Activated CD4-positive, CD25-positive, alpha-beta regulatory T cell (primary cell): ENCODE measurements around the gene EEF1A2.
A peak's percentile ranks its signal among the peaks of the same experiment; 100 is the strongest.

Experiments
- DNase-seq, 4 experiments: peaks; one replicate each; lab custom pipeline; 2025; lab: John Stamatoyannopoulos, UW

Gene EEF1A2

DNA sequence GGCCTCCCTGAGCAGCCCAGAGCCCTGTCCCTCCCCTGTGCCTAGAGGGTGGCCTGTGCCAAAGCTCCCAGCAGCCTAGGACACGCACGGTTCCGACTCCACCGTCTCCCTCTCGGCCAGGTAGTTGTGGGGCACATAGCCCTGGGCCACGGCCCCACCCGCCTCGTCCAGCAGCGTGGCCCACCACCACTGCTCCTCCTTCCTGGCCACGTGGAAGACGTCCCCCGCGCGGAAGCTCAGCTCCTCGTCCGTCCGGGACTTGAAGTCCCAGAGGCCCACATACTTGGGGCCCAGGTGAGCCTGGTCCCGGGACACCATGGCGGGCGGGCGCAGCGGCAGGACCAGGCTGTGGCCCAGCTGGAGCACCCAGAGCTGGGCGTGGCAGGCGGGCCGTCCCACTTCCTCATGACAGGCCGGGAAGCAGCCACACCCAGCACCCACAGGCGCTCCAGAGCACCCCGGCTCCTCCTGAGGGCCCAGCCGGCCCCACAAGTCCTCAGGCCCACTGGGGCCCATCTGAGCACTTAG lies 38.2 kb upstream of the EEF1A2 start, which contains the start of gene PTK6:
Gene PTK6, minus strand, starts transcription at position 380 of the 528 bp plus-strand sequence. Its CDS starts 62 bp downstream, at position 318.
- no peak for DNase-seq

- no peak for DNase-seq
These were observed 37.5 kb upstream of the EEF1A2 start for GRCh38 chr20:63536241-63536977.

- no peak for DNase-seq
These were observed 36.2 kb upstream of the EEF1A2 start for GRCh38 chr20:63534831-63535651.

- no peak for DNase-seq
These were observed 35.5 kb upstream of the EEF1A2 start for GRCh38 chr20:63534427-63534830.

- DNase-seq, result no peak
These were observed 35.0 kb upstream of the EEF1A2 start for GRCh38 chr20:63533871-63534393.

DNA sequence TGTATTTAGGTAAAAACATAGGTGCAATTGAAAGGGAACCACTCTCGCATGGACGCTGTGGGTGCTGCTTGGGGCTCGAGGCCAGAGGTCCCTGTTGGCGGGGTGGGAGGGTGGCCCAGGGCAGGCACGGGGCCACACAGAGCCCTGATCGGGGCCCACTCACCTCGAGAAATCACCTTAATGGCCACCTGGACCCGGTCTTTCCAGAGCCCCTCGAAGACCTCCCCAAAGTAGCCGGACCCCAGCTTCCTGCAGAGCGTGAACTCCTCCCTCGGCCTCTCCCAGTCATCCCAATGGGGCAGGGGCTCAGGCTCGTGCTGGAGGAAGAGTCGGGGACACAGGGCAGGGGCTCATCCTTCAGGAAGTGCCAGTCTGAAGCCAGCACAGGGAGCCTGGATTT lies 34.5 kb upstream of the EEF1A2 start:
- DNase-seq, result no peak

- no peak for DNase-seq
These were observed 33.6 kb upstream of the EEF1A2 start for GRCh38 chr20:63532449-63532971.

DNA sequence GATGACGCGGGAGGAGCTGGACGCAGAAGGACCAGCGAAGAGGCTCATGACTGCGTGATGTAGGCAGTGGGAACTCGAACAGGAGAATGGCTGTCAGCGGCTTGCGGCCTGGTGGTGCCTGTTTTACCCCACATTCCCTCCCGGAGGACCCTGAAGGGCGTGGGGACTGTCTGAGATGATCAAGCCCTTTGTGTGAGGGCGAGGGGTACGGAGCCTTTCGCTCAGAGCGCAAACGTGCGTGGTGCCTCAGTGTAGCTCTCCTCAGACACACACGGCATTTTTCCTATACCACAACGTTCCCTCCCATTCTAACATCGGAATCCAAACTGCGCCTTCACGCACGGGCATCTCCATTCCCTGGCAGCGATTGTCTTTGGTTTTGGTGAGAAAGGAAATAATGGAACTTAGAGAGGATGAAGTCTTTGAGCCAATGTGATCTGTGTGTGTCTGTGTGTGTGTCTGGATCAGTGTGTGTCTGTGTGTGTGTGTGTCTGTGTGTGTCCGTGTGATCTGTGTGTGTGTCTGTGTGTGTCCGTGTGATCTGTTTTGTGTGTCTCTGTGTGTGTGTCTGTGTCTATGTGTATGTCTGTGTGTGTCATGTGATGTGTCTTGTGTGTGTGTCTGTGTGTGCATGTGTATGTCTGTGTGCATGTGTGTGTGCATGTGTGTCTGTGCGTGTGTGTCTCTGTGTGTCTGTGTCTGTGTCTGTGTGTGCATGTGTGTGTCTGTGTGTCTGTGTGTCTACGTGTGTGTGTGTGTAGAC lies 33.0 kb upstream of the EEF1A2 start:
- DNase-seq, result no peak

DNA sequence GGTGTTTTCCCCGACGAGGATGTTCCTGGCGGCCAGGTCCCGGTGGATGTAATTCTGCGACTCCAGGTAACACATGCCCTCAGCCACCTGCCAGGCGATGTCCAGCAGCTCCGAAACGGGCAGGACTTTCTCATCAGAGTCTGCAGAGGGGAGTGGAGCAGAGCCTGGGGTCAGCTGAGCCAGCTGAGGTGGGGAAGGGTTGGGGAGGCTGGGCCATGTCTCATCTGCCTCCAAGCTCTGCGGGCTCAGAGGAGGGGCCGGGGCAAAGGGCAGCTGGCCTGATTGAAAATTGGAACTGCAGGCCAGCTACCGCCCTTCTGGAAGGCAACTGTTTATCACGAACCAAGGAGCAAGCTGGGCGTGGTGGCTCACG lies 31.9 kb upstream of the EEF1A2 start:
- no peak for DNase-seq

DNA sequence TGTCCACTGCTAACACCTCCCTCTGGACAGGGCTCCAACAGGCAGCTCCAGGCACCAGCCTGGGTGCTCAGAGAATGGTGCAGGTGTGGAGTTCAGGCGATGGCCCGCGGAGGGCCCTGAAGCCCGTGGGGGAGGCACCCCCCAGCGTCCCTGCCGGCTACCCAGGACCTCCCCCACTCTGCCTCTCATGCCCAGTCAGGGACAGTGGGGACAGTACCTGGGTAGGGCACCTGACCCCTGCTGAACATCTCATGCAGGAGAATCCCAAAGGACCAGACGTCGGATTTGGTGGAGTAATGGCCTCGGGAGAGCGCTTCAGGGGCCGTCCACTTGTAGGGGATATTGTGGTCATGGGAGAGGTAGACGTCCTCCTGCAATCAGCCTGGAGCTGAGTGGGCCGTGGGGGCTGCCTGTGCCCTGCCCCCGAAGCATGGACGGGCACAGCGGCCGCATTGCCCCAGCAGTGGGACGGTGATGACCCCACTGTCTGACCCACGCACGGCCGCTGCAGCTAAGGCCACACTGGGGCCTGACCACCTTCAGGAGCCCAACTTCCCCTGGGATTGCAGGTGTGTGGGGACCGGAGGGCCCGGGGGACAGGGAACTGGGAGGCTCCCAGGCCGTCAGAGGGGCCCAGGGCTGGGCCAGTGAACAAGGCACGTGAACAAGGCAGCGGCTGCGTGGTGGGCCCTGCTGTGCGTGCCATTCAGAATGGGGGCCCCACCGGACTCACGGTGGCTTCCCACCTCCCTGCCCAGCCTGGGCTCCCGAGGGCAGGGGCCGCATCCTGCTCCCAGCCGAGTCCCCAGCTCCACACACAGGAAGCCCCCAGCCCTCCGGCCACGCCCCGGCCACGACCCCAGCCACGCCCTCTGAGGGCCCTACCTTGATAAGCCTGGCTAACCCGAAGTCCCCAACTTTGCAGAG lies 31.2 kb upstream of the EEF1A2 start:
- no peak for DNase-seq

DNA sequence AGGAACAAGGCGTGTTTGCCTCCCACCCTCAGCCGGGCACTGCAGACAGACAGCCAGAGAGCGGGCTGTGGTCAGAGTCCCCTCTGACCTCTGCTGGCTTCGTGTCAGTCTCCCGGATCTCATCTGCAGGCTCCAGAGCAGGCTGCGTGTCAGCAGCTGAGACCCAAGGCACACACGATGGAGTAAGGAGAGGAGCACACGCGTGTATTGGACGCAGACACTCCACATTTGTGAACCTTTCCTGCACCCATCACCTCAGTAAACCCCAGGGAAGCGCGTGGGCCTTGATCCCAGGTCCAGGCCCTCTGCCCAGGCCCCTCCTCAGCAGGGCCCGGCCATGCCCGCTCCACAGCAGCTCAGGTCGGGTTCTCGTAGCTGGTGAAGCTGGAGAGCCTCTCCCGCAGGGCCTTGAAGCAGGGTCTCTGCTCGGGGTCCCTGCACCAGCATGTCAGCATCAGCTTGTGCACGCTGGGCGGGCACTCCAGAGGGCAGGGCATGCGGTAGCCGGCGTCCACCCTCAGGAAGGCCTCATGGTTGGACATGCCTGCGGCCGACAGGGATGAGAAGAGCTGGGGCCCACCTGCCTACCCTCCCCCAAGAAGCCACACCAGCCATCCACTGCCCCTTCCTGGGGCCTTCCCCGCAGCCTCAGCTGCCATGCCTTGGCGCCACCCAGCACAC lies 30.4 kb upstream of the EEF1A2 start:
- DNase-seq, result no peak

DNA sequence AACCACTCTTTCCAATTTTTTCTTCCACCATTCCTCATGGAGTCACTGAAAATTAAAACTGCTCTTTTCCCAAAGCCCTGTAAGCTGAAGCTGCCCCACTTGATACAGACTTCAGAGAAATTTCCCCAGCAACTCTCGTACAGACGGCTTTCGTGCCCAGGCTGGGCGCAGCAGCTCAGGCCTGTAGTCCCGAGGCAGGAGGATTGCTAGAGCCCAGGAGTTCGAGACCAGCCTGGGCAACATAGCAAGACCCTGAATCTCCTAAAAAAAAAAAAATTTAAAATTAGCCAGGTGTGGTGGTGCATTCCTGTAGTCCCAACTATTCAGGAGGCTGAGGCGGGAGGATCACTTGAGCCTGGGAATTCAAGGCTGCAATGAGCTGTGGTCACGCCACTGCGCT lies 28.3 kb upstream of the EEF1A2 start:
- no peak for DNase-seq

GRCh38 chr20:63525971-63526370 lies 27.1 kb upstream of the EEF1A2 start:
- no peak for DNase-seq

- DNase-seq, result no peak
These were observed 26.3 kb upstream of the EEF1A2 start for GRCh38 chr20:63525185-63525584.

DNA sequence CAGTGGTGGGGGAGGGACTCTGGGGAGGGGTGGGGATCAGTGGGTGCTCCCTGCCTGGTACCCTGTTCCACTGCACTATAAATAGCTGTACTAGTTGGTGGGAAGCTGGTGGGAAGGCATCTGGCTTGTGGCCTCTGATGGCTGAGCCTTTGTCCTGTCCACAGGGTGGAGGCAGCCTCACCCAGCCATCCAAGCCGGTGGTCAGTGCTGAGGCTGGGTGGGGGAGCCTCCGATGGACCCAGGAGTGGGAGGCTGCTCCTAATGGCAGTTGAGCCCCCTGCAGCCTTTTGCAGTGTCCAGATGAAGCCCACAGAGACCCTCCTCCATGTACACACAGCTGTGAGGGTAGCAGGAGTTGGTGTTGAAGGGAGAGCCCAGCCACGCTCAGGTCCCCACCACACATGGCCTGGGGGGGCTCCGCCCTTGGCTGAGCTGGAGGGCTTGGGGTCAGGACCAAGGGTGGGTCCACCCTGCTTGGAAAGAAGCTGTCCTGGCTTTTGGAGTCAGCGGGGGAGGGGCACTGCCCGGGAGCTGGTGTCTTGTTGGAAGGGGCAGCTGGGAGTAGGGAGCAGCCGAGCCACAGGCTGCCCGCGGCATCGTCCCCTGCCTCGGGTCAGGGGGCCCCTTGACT lies 24.2 kb upstream of the EEF1A2 start:
- DNase-seq, result no peak

DNA sequence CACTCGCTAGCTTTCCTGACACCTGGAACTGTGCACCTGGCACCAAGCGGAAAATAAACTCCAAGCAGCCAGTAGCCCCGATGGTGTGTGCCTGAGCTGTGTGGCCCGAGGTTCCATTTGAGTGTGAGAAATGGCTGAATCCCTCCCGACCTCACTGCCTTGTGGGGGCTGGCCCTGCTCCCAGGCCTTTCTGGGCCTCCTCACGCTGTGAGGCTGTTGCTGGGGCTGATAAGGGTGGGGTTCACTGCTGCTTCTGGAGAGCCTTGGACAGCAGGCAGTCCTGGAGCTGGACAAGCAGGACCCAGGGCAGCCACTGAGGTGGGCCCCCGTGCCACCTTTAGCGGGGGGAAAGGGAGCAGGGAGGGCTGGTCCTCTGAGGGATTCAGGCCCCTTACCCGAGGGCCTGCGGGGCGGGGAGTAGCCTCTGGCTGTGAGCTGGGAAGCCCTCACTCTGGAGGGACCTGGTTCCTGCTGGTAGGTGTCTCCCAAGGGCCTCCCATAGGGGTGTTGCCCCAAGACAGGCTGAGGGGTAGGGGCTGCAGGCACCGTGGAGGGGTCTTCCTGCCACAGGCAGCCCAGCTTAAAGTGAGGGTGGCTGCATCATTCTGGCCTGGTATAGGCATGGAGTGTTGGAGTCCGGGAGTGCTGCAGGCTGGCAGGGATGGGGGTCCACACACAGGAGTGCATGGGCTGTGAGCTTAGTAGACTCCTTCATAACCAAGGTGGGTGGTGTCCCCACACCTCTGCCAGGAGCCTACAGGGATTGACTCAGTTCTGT lies 23.4 kb upstream of the EEF1A2 start:
- DNase-seq, result no peak

DNA sequence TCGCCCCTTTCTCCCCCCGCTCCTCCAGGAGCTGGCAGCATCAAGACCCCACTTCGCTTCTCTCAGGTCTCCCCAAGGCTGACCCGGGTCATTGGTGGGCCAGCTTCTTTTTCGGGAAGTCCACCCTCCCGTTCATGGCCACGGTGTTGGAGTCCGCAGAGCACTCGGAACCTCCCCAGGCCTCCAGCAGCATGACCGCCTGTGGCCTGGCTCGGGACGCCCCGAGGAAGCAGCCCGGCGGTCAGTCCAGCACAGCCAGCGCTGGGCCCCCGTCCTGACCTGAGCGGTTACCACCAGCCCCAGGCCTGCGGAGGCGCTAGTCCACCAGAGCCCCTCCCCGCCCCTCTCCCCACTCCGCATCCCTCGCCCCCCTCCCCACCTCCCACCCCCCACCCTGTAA lies 22.7 kb upstream of the EEF1A2 start:
- DNase-seq, result no peak

- DNase-seq, result peak; percentile 41 to 66 (median 55)
These were observed 22.2 kb upstream of the EEF1A2 start for GRCh38 chr20:63520934-63521601.
